NCI-H2196 treated with DMSO at 0.1 percent for 48 hours (cell line): Measurements from ENCODE around the gene CASR.
"Not testable (repeated sequence)": the region's sequence is repeated elsewhere in the genome, so short reads cannot be mapped to it uniquely, and the experiment has no call there.

Experiments used
- DNase-seq: peaks from one replicate; lab custom pipeline; 2025; ENCODE audit not compliant: unreplicated experiment; lab: John Stamatoyannopoulos, UW

CASR gene

GRCh38 chr3:122183521-122183892 is at the start of gene CASR:
CASR (plus strand) TSS chr3:122183668; CDS start chr3:122254190, 70,522 bp downstream.
- DNase-seq, result no peak

GRCh38 chr3:122146466-122146865 is 37.0 kb upstream of the CASR start:
- DNase-seq, result no peak

GRCh38 chr3:122148941-122149627 is 34.4 kb upstream of the CASR start:
- no peak for DNase-seq

GRCh38 chr3:122151480-122151879 is 32.0 kb upstream of the CASR start:
- DNase-seq, result no peak

- DNase-seq, result not testable (repeated sequence)
Measured at GRCh38 chr3:122164983-122165382, 18.5 kb upstream of the CASR start.

GRCh38 chr3:122167630-122168029 is 15.8 kb upstream of the CASR start:
- DNase-seq, result no peak

- DNase-seq, result no peak
Measured at GRCh38 chr3:122168044-122168443, 15.4 kb upstream of the CASR start.

- no peak for DNase-seq
Measured at GRCh38 chr3:122169911-122170310, 13.6 kb upstream of the CASR start.

- not testable (repeated sequence) for DNase-seq
Measured at GRCh38 chr3:122171361-122171760, 12.1 kb upstream of the CASR start.

- no peak for DNase-seq
Measured at GRCh38 chr3:122178711-122179110, 4.8 kb upstream of the CASR start.

GRCh38 chr3:122183893-122184590 is 574 bp downstream of the CASR start:
- DNase-seq, result no peak

GRCh38 chr3:122184591-122184929 is 1.1 kb downstream of the CASR start:
- DNase-seq, result no peak

- no peak for DNase-seq
Measured at GRCh38 chr3:122186372-122186771, 2.9 kb downstream of the CASR start.

GRCh38 chr3:122188737-122189136 is 5.3 kb downstream of the CASR start:
- DNase-seq, result no peak

- DNase-seq, result no peak
Measured at GRCh38 chr3:122189357-122189756, 5.9 kb downstream of the CASR start.

- no peak for DNase-seq
Measured at GRCh38 chr3:122190525-122190924, 7.1 kb downstream of the CASR start.

GRCh38 chr3:122198966-122199365 is 15.5 kb downstream of the CASR start:
- no peak for DNase-seq

- DNase-seq, result no peak
Measured at GRCh38 chr3:122199552-122199951, 16.1 kb downstream of the CASR start.

- DNase-seq, result no peak
Measured at GRCh38 chr3:122200661-122201060, 17.2 kb downstream of the CASR start.

GRCh38 chr3:122201476-122201875 is 18.0 kb downstream of the CASR start:
- not testable (repeated sequence) for DNase-seq

GRCh38 chr3:122208579-122208978 is 25.1 kb downstream of the CASR start:
- DNase-seq, result no peak

- no peak for DNase-seq
Measured at GRCh38 chr3:122213650-122214049, 30.2 kb downstream of the CASR start.

GRCh38 chr3:122214711-122215110 is 31.2 kb downstream of the CASR start:
- no peak for DNase-seq
